ENCODE measurements around the gene OLFML1. TPM values are rescaled to one million over a fixed set of nuclear protein-coding genes. Genes with fewer than 3 reads are reported as not detected.

Gene OLFML1
- total and polyA plus RNA-seq, 7 donors: 0.81 to 7.2 (median 1.2) TPM

GRCh38 chr11:7488681-7489080, 3.4 kb downstream of the OLFML1 start:
- 63 to 97% (median 97%) methylated on average over 1 of the region's 1 CpG for WGBS, 3 donors
- no peaks in the 10 kb centered on the region for H3K9me3 ChIP-seq
- H3K27ac ChIP-seq: no peak overlapping the region
- H3K4me1 ChIP-seq: no peaks in the 10 kb centered on the region
- intact Hi-C loops (cut with DNase I): no loop called here
- H3K36me3 ChIP-seq (ENCODE audit: insufficient read depth in 1 of 2, low read depth in 1 of 2): no peaks in the 10 kb centered on the region
- no peak for TF ChIP-seq CTCF (IDR thresholded peaks at IDR 0.05)
- no peak for DNase-seq
- no peaks in the 10 kb centered on the region for H3K27me3 ChIP-seq (ENCODE audit: insufficient read depth in 3 of 3, low read length in 2 of 3)
- H3K4me3 ChIP-seq: no peak overlapping the region
- ATAC-seq: no peak

GRCh38 chr11:7489376-7489775, 4.1 kb downstream of the OLFML1 start:
- no peak overlapping the region for H3K27ac ChIP-seq
- H3K36me3 ChIP-seq (ENCODE audit: insufficient read depth in 1 of 2, low read depth in 1 of 2): no peaks in the 10 kb centered on the region
- intact Hi-C loops (cut with DNase I): no loop called here
- no peaks in the 10 kb centered on the region for H3K4me1 ChIP-seq
- H3K4me3 ChIP-seq: no peak overlapping the region
- DNase-seq: no peak
- no peak for TF ChIP-seq CTCF (IDR thresholded peaks at IDR 0.05)
- 85 to 94% (median 89%) methylated on average over 2 of the region's 2 CpGs for WGBS, 3 donors
- H3K27me3 ChIP-seq (ENCODE audit: insufficient read depth in 3 of 3, low read length in 2 of 3): no peaks in the 10 kb centered on the region
- no peak for ATAC-seq
- H3K9me3 ChIP-seq: no peaks in the 10 kb centered on the region

GRCh38 chr11:7490054-7490453, 4.7 kb downstream of the OLFML1 start:
- Histone ChIP-seq H3K27ac (no peak overlapping the region), H3K36me3 (ENCODE audit: insufficient read depth in 1 of 2, low read depth in 1 of 2) (no peaks in the 10 kb centered on the region), H3K4me1 (no peaks in the 10 kb centered on the region), H3K9me3 (no peaks in the 10 kb centered on the region), H3K27me3 (ENCODE audit: insufficient read depth in 3 of 3, low read length in 2 of 3) (no peaks in the 10 kb centered on the region), H3K4me3 (no peak overlapping the region)
- ATAC-seq: peak in 3 of 4 donors; percentile 57 to 70 (median 59)
- TF ChIP-seq CTCF (IDR thresholded peaks at IDR 0.05): no peak
- intact Hi-C loops (cut with DNase I): no loop called here
- no peak for DNase-seq
- WGBS, 3 donors: 78 to 91% (median 84%) methylated on average over 4 of the region's 4 CpGs

- peak in 1 of 4 donors; percentile 48 for ATAC-seq
- no peak for DNase-seq
- no peak for TF ChIP-seq CTCF (IDR thresholded peaks at IDR 0.05)
- H3K27ac ChIP-seq: no peak overlapping the region
- H3K36me3 ChIP-seq (ENCODE audit: insufficient read depth in 1 of 2, low read depth in 1 of 2): no peaks in the 10 kb centered on the region
- H3K4me3 ChIP-seq: no peak overlapping the region
- H3K27me3 ChIP-seq (ENCODE audit: insufficient read depth in 3 of 3, low read length in 2 of 3): no peaks in the 10 kb centered on the region
- H3K9me3 ChIP-seq: no peaks in the 10 kb centered on the region
- H3K4me1 ChIP-seq: no peaks in the 10 kb centered on the region
- WGBS, 3 donors: 86 to 91% (median 89%) methylated on average over 1 of the region's 1 CpG
- intact Hi-C loops (cut with DNase I): no loop called here
Measured at GRCh38 chr11:7490535-7490934, 5.2 kb downstream of the OLFML1 start.

GRCh38 chr11:7492253-7492652, 6.9 kb downstream of the OLFML1 start:
- intact Hi-C loops (cut with DNase I): no loop called here
- TF ChIP-seq CTCF (IDR thresholded peaks at IDR 0.05): no peak
- Histone ChIP-seq H3K4me3 (no peak overlapping the region), H3K27me3 (ENCODE audit: insufficient read depth in 3 of 3, low read length in 2 of 3) (no peaks in the 10 kb centered on the region), H3K4me1 (no peaks in the 10 kb centered on the region), H3K27ac (no peak overlapping the region), H3K36me3 (ENCODE audit: insufficient read depth in 1 of 2, low read depth in 1 of 2) (no peaks in the 10 kb centered on the region), H3K9me3 (no peaks in the 10 kb centered on the region)
- ATAC-seq (no peak), DNase-seq (no peak)
- 76 to 84% (median 77%) methylated on average over 1 of the region's 1 CpG for WGBS, 3 donors

Measured in psoas muscle (tissue), 8 donors.